RWPE1 (cell line): Measurements from ENCODE around the gene CDSN.

ENCODE experiments used
- CTCF ChIA-PET: fragments of 350-600 bp; sonication (Branson Sonifier 250); formaldehyde crosslinking; extraction: SDS; loops from one replicate; lab custom pipeline; 2021; lab: Yijun Ruan, JAX
- POLR2A ChIA-PET: fragments of 400-600 bp; formaldehyde crosslinking; extraction: SDS; loops from one replicate; lab custom pipeline; 2020; ENCODE audit warnings: antibody characterized with exemption; ENCODE audit not compliant: low non-redundant PET; lab: Yijun Ruan, JAX
- DNase-seq: peaks from one replicate; pipeline ENCODE4 v3.0.0; 2012; ENCODE audit warnings: low spot score
- H3K27ac ChIP-seq: fragments of 450-650 bp; 2 replicates; pipeline ENCODE4 v1.5.1; 2017
- TF ChIP-seq, protein P1 (sequence below): fragments of 450-650 bp; conservative IDR thresholded peaks from 2 replicates; pipeline ENCODE4 v1.5.1; 2017; ENCODE audit warnings: low read depth, mild to moderate bottlenecking

Gene CDSN

DNA sequence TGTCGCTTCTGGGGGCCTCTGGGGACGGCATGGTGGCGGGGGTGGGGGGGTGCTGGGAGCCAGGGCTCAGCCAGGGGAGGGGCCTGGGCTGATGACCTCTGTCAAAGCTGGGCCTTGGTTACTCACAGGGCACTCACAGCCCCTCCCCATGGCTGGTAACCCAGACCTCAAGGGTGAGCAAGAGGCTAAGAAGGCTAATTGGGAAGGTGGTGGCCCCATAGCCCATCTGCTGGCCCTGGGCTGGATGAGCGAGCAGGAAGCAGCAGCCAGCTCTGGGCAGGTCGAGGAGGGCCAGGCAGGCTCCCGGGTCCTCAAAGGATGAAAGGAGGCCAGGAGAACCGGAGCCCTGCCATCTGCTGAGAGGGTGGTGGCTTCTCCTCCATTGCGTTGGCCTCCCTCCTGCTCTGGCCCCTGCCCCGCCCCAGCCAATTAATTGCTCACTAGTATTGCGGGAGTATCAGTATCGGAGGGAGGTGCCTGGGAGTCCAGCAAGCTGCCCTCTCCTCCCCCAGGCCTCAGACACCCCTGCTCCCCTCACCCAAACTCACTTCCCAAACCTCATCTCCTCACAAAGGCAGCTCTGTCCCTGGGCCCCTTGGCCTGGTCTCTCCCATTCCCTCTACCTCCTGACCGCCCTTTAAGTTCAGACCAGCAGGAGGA is 1.0 kb upstream of the CDSN start:
- DNase-seq = no peak
- ChIA-PET CTCF (no interaction called here), POLR2A (interaction anchor here (0.5 kb wide), 1 partner anchor 477 kb away, joined by 3 read pairs; no protein-coding TSS in a partner anchor)
- TF ChIP-seq, protein P1, sequence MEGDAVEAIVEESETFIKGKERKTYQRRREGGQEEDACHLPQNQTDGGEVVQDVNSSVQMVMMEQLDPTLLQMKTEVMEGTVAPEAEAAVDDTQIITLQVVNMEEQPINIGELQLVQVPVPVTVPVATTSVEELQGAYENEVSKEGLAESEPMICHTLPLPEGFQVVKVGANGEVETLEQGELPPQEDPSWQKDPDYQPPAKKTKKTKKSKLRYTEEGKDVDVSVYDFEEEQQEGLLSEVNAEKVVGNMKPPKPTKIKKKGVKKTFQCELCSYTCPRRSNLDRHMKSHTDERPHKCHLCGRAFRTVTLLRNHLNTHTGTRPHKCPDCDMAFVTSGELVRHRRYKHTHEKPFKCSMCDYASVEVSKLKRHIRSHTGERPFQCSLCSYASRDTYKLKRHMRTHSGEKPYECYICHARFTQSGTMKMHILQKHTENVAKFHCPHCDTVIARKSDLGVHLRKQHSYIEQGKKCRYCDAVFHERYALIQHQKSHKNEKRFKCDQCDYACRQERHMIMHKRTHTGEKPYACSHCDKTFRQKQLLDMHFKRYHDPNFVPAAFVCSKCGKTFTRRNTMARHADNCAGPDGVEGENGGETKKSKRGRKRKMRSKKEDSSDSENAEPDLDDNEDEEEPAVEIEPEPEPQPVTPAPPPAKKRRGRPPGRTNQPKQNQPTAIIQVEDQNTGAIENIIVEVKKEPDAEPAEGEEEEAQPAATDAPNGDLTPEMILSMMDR = no peak
- H3K27ac ChIP-seq = peak overlapping the region; percentile 91

DNA sequence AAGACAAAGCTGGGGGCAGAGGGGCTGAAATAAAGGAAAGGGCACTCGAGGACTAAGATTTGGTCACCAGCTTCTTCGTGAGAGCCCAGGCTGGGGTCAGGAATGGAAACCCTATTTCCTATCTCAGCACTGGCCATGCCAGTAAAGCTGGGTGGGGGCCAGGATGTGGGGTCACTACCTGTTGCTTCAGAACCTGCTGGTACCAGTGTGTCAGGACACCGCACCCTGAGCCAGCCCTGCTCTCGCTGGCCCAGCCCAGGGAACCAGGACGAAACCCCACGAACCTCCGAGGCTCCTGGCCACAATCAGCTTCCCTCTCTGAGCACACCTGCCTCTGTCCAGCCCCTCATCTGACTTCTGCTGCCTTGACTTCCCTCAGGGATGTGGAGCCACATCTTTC is 2.1 kb downstream of the CDSN start:
- CTCF ChIA-PET = interaction anchor here (0.6 kb wide), 1 partner anchor 1075 kb away, joined by 5 read pairs; no protein-coding TSS in a partner anchor
- POLR2A ChIA-PET = no interaction called here
- TF ChIP-seq, protein P1 = no peak
- peak overlapping the region; percentile 46 for H3K27ac ChIP-seq
- DNase-seq = no peak

DNA sequence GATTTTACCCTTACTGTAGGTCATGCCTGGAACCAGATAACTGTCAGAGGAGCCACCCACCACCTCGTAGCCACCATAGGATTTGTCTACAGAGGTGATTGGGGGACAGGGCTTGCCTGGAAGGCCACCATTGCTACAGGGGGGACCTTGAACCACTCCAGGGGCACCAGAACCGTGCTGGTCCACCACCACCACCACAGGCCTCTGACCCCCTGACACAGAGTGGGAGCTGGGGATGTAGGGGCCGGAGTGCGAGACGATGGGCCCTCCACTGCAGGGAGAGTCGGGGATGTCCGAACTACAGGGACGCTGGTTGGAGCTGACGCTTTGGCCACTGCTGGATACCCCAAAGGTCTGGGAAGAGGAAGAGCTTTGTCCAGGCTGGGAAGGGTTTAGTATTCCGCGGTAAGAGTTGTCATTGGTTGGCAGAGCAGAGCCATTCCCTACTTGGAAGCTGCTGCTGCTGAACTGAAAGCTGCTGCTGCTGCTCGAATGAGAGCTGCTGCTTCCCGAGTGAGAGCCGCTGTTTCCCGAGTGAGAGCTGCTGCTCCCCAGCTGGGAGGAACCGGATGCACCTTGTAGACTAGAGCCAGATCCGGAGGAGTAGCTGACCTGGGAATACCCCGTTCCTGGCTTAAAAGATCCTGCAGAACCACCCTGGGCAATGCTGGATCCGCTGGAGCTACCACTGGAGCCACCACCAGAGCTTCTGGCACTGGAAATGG is 3.4 kb downstream of the CDSN start:
- TF ChIP-seq, protein P1 = no peak
- POLR2A ChIA-PET = no interaction called here
- H3K27ac ChIP-seq = peak overlapping the region; percentile 46
- CTCF ChIA-PET = interaction anchor here (0.6 to 0.7 kb wide), 2 partner anchors 21 to 201 kb away, joined by 4 to 6 read pairs; no protein-coding TSS in a partner anchor
- DNase-seq = no peak

DNA sequence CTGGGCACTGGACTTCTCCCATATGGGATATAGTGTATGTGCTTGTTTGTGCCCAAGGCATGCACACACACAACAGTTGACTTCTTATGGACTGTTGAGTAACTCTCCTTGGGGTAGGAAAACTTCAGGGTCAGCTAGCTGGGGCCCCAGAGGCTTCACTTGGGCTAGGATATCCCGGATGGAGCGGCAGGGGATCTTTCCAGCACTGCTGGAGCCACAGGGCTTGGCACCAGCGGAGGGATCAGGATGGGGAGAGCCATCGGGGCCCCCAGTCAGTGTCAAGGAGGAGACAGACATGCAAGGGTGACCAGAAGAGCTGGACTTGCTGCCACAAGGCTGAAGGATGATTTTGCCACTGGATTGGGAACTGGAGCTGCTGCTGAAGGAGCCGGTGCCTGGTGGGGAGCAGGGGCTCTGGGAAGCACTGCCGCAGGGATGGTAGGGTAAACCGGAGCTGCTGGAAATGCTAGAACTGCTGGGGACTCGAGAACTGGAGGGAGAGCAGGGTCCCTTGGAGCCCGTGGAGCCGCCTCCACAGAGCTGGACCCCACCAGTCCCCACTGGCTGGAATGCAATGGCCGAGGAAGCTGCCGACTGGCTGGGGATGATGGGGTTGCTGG is 4.2 kb downstream of the CDSN start:
- TF ChIP-seq, protein P1 = no peak
- DNase-seq = no peak
- CTCF ChIA-PET = interaction anchor here (0.6 to 0.7 kb wide), 2 partner anchors 22 to 200 kb away, joined by 4 to 6 read pairs; no protein-coding TSS in a partner anchor
- POLR2A ChIA-PET = no interaction called here
- peak overlapping the region; percentile 46 for H3K27ac ChIP-seq

DNA sequence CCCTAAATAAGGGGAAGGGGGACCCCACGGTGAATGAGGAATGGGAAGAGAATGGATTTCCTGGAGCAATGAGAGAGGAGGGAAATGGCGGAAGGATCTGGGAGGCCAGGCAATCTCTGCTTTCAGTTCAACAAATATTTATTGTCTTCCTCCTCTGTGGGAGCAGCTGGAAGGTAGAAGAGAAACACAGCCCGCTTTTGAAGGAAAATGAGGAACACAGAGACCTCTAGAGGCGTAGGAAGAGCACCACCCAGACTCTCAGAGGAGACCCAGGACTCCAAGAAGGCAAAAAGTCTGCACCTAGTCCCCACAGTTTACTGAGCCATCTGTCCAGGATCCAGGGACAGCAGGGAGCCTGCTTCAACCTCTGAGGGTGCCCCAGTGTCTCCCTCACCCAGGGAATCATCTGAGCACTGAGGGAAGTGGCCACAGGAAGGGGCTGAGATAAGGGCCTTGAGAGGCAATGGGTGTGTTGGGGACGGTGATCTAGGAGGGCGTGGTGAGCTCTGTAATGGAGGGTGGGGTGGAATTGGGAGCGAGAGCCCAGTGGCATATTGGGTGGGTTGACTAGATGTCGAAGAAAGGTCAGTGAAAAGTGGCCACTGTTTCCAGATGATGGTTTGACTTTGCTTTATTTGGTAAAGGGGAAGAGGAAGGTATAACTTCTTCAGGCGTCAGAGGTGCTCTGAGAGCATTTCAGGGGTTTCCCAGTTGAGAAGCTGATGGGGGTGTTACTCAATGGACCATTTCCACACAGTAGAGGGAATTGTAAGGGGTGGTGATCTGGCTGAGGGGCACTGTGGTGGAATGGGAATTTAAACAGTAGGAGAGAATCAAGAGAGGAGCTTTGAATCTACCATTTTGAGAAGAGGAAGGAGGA is 5.0 kb downstream of the CDSN start:
- POLR2A ChIA-PET = interaction anchor here (0.6 kb wide), 1 partner anchor 28 kb away, joined by 3 read pairs; no protein-coding TSS in a partner anchor
- peak overlapping the region; percentile 93 for H3K27ac ChIP-seq
- CTCF ChIA-PET = interaction anchor here (0.8 to 1.3 kb wide), 2 partner anchors 13 to 251 kb away, joined by 3 to 5 read pairs; no protein-coding TSS in a partner anchor
- DNase-seq = peak; percentile 38
- TF ChIP-seq, protein P1 = no peak; the same call in 1 of the 2 replicates
